Common myeloid progenitor, CD34-positive (primary cell): ENCODE measurements around the gene TSPAN1.

ENCODE experiments used
- CTCF ChIA-PET: fragments of 350-600 bp; sonication (Branson Sonifier 250); formaldehyde crosslinking; loops from one replicate; lab custom pipeline; 2021; ENCODE audit warnings: antibody characterized with exemption; lab: Charles Lee
- POLR2A ChIA-PET: fragments of 350-600 bp; sonication (Branson Sonifier 250); formaldehyde crosslinking; loops from one replicate; lab custom pipeline; 2021; ENCODE audit warnings: antibody characterized with exemption; lab: Charles Lee
- DNase-seq, 3 donors: peaks; one replicate each; pipeline versions ENCODE4 v3.0.0 to v3.0.0-alpha.2; 2013
- H3K27ac ChIP-seq, 2 experiments: 1 replicate in 1 of 2; 2 replicates in 1 of 2; pipeline ENCODE4 v1.7.0; 2013; ENCODE audit warnings: inconsistent platforms in 2 of 2, low read length in 2 of 2, mild to moderate bottlenecking in 2 of 2, low read depth in 1 of 2, moderate library complexity in 1 of 2; ENCODE audit not compliant: severe bottlenecking in 2 of 2, insufficient read depth in 1 of 2, poor library complexity in 1 of 2
- H3K27me3 ChIP-seq, 5 experiments: replicated peaks in 2 of 5; 1 replicate in 3 of 5; 2 replicates in 2 of 5; pipeline versions ENCODE4 v1.6.1 to v1.7.0; 2013; ENCODE audit warnings: low read length in 4 of 5, mild to moderate bottlenecking in 2 of 5, moderate library complexity in 2 of 5, inconsistent platforms in 1 of 5; ENCODE audit not compliant: insufficient read depth in 5 of 5, control insufficient read depth in 4 of 5
- H3K36me3 ChIP-seq, 4 experiments: 1 replicate in 2 of 4; 2 replicates in 2 of 4; pipeline versions ENCODE4 v1.6.1 to v1.7.0; 2013; ENCODE audit warnings: low read length in 3 of 4, control low read depth in 1 of 4, mild to moderate bottlenecking in 1 of 4; ENCODE audit not compliant: control insufficient read depth in 4 of 4, insufficient read depth in 4 of 4
- H3K4me1 ChIP-seq, 4 experiments: 1 replicate in 3 of 4; 2 replicates in 1 of 4; pipeline versions ENCODE4 v1.6.1 to v1.7.1; 2013; ENCODE audit warnings: low read length in 3 of 4, mild to moderate bottlenecking in 3 of 4, control low read depth in 1 of 4, inconsistent platforms in 1 of 4, moderate library complexity in 1 of 4; ENCODE audit not compliant: control insufficient read depth in 4 of 4, insufficient read depth in 4 of 4; ENCODE audit errors: control extremely low read depth in 1 of 4
- H3K4me3 ChIP-seq, 7 experiments: 1 replicate in 4 of 7; 2 replicates in 3 of 7; pipeline versions ENCODE4 v1.5.1 to v1.7.0; 2013; ENCODE audit warnings: mild to moderate bottlenecking in 7 of 7, low read length in 6 of 7, moderate library complexity in 6 of 7, inconsistent platforms in 2 of 7, low read depth in 2 of 7, control low read depth in 1 of 7; ENCODE audit not compliant: insufficient read depth in 4 of 7, control insufficient read depth in 1 of 7; ENCODE audit errors: extremely low read depth in 1 of 7
- H3K9me3 ChIP-seq, 5 experiments: 1 replicate in 4 of 5; 2 replicates in 1 of 5; pipeline versions ENCODE4 v1.6.1 to v1.7.1; 2013; ENCODE audit warnings: low read length in 4 of 5, mild to moderate bottlenecking in 2 of 5, inconsistent platforms in 1 of 5, low read depth in 1 of 5, moderate library complexity in 1 of 5; ENCODE audit not compliant: control insufficient read depth in 4 of 5, insufficient read depth in 2 of 5; ENCODE audit errors: control extremely low read depth in 1 of 5
- WGBS: methylation state at CpG from one replicate; pipeline ENCODE4 v1.1.5; 2013; ENCODE audit not compliant: insufficient coverage; 5-methylcytosine and 5-hydroxymethylcytosine counted together

Gene TSPAN1

DNA sequence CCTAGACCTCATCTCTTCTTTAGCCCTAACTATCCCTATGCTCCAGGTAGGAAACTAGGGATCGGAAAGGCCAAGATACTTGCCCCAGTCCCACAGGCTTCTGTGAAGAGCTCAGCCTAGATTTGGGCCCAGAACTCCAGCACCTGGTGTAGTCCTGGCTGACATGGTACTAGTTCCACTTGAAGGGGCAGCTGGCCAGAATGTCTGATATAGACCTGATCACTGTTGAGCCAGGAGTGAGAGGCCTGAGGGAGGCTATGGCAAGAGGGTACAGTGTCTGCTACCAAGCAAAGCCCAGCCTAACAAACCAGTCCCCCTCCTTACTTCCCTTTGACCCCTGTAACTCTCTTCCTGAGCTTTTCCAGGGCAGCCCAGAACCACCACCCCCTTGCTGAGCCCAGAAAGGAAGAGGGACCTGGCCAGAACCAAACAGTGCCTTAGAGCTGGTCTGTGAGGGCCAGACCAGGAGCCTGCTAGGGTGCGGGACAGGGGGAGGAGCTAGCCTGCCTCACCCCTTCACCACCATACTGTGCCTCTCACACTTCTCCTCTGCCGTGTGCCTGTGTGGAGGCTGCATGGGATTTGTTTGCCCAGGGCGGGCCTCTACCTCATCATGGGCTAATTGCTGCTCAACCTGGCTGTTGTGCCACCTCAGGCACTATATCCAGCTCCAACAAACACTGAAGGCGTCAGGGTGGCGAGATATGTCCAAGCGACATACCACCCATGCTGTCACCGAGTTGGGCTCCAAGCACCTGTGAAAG lies 12.4 kb downstream of the TSPAN1 start:
- ChIA-PET POLR2A (no interaction called here), CTCF (interaction anchor here (1.2 to 1.3 kb wide), 2 partner anchors 10 to 122 kb away, joined by 3 read pairs; no protein-coding TSS in a partner anchor)
- Histone ChIP-seq H3K27me3 (no peaks in the 10 kb centered on the region), H3K4me1 (peaks cover 0 to 13% (median 10%) of the 10 kb centered on the region in 4 experiments), H3K4me3 (no peak overlapping the region), H3K36me3 (peaks cover 7 to 47% (median 24%) of the 10 kb centered on the region in 4 experiments), H3K27ac (no peak overlapping the region), H3K9me3 (no peaks in the 10 kb centered on the region)
- WGBS: 100% methylated on average over 5 of the region's 8 CpGs
- DNase-seq: no peak

DNA sequence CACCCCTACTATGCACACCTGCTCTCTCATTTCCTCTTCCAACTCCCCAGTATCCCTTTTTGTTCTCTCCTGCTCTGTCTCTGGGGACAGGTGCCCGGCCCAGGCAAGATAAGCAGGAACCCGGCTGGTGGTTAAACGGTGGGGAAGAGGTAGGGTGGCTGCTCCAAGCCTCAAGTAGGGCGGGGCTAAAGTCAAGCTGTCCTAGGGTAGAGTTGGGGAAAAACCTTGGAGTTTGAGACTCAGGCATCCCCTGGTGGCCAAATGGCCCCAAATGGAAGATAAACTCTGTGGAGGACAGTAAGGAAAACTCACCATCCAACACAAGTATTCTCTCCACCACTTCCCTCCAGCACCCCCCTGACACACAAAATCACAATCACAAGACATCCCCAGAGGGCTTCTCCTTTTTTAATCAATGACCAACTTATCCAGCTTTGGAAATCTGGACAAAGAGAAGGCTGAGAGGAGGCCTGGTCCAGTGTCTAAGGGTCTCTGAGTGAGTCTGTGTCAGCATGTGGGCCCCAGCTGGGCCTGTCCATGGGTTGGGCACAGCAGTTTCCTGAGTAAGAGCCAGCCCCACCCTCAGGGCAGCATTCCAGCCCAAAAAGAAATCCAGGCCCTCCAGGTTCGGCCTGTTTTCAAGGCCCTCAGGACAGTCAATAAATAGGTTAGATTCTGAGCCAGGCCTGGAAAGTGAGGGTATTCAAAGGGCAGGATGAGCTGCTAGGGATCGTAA lies 13.6 kb downstream of the TSPAN1 start:
- 95% methylated on average over 5 of the region's 6 CpGs for WGBS
- H3K27ac ChIP-seq: no peak overlapping the region
- H3K4me1 ChIP-seq: peaks cover 0 to 11% (median 10%) of the 10 kb centered on the region in 4 experiments
- ChIA-PET POLR2A (interaction anchor here (0.7 kb wide), 1 partner anchor 172 kb away, joined by 4 read pairs; no protein-coding TSS in a partner anchor), CTCF (interaction anchor here (1.2 kb wide), 1 partner anchor 35 kb away, joined by 3 read pairs; no protein-coding TSS in a partner anchor)
- H3K9me3 ChIP-seq: no peaks in the 10 kb centered on the region
- no peak overlapping the region for H3K4me3 ChIP-seq
- H3K27me3 ChIP-seq: no peaks in the 10 kb centered on the region
- no peak for DNase-seq
- peaks cover 12 to 58% (median 35%) of the 10 kb centered on the region in 4 experiments for H3K36me3 ChIP-seq

DNA sequence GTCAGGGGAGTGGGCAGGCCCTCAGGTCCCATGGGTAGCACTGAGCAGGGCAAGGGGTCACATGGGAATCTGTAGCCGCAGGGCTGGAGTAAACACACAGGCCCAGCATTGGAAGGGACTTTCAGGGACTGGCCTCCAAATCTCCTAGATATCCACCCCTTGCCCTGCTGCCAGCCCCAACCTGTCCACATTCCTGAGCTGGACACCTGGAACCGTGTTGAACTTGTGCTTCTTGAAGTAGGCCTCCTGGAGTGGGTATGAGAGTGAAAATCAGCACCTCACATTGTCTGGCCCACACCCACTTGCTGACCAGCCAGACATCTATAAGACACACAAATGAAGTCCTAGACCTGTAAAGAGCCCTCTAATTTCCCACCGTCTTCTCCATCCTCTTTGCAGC lies 15.7 kb downstream of the TSPAN1 start:
- Histone ChIP-seq H3K9me3 (no peaks in the 10 kb centered on the region), H3K36me3 (peaks cover 12 to 76% (median 44%) of the 10 kb centered on the region in 4 experiments), H3K27ac (no peak overlapping the region), H3K4me3 (no peak overlapping the region), H3K27me3 (no peaks in the 10 kb centered on the region), H3K4me1 (no peaks in the 10 kb centered on the region)
- WGBS: 100% methylated on average over 3 of the region's 3 CpGs
- DNase-seq: no peak
- POLR2A ChIA-PET: interaction anchor here (0.5 kb wide), 1 partner anchor 22 kb away, joined by 3 read pairs; no protein-coding TSS in a partner anchor
- CTCF ChIA-PET: interaction anchor here (0.6 to 1.6 kb wide), 4 partner anchors 9 to 158 kb away, joined by 3 to 9 read pairs (median 3); no protein-coding TSS in a partner anchor

DNA sequence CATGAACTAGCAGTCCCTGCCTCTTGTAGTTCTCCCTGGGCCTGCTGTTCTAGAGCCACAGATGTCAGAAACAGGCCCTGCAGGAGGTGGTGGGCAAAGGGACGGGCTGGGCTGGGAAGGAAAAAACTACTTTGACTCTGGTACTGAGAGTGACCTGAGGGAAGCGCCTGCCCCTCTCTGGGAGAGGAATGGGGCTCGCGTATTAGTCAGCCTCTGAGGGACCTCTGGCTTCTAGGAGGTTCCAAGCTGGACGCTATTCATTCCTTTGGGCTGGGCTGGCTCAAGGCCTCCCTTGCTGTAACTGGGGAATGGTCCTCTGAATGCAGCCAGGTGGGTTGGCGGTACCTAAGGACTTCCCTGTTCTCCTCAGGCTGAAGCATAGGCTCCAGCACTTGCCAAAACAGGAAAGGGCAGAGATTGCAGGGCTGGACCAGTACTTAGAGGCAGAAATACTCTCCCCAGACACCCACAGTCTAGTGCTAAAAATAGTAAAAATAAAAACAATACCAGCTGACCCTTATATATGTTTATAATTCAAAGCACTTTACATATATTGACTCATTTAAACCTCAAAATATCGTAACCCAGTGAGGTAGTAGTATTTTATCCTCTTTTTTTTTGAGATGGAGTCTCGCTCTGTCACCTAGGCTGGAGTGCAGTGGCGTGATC lies 16.3 kb downstream of the TSPAN1 start:
- no peak overlapping the region for H3K4me3 ChIP-seq
- ChIA-PET POLR2A (interaction anchor here (0.5 kb wide), 1 partner anchor 21 kb away, joined by 3 read pairs; no protein-coding TSS in a partner anchor), CTCF (interaction anchor here (1.0 to 1.6 kb wide), 2 partner anchors 10 to 32 kb away, joined by 3 to 9 read pairs; no protein-coding TSS in a partner anchor)
- no peaks in the 10 kb centered on the region for H3K4me1 ChIP-seq
- H3K36me3 ChIP-seq: peaks cover 12 to 82% (median 45%) of the 10 kb centered on the region in 4 experiments
- H3K27ac ChIP-seq: no peak overlapping the region
- DNase-seq: no peak
- WGBS: 97% methylated on average over 6 of the region's 9 CpGs
- H3K9me3 ChIP-seq: no peaks in the 10 kb centered on the region
- no peaks in the 10 kb centered on the region for H3K27me3 ChIP-seq

DNA sequence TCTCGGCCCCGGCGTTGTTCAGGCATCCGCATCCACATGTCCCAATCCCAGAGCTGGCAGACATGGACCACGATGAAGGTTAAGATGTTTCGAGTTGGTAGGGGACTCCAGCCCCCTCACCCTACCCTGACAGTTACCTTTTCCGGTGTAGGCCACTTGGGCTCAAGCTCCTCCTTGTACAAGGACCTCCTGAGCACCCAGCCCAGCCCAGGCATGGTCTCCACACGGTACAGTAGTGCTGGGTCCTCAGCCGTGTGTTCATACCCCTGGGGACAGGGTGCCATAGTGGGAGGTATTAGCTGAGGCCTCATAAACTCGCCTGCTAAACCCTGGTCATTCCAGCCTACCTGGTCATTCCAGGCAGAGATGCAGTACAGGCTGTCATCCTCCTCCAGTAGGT lies 17.3 kb downstream of the TSPAN1 start:
- no peaks in the 10 kb centered on the region for H3K27me3 ChIP-seq
- H3K4me1 ChIP-seq: peaks cover 0 to 2% (median under 1%) of the 10 kb centered on the region in 4 experiments
- H3K36me3 ChIP-seq: peaks cover 12 to 86% (median 47%) of the 10 kb centered on the region in 4 experiments
- H3K9me3 ChIP-seq: no peaks in the 10 kb centered on the region
- POLR2A ChIA-PET: no interaction called here
- 98% methylated on average over 9 of the region's 10 CpGs for WGBS
- CTCF ChIA-PET: interaction anchor here (1.2 kb wide), 1 partner anchor 9 kb away, joined by 3 read pairs; no protein-coding TSS in a partner anchor
- no peak overlapping the region for H3K27ac ChIP-seq
- H3K4me3 ChIP-seq: no peak overlapping the region
- no peak for DNase-seq

DNA sequence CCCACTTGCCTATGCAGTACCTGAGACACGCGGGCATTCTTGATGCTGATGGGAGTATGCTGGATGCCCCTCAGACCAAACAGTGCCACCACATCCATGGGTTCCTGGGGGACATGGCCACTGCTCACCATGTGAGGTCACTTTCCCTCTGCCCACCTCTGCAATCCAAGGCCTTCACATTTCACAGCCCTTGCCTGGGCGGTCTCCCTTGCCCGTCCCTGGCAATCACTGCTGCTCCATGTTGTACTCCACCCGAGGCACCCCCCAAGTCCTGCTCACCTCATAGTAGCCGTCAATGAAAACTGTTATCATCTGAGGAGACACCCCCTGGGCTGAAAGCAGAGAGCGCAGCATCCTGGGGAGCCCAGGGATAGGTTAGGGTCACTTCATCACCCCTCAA lies 18.4 kb downstream of the TSPAN1 start:
- Histone ChIP-seq H3K4me1 (peaks cover 2 to 11% (median 9%) of the 10 kb centered on the region in 4 experiments), H3K9me3 (no peaks in the 10 kb centered on the region), H3K27ac (no peak overlapping the region), H3K36me3 (peaks cover 12 to 75% (median 43%) of the 10 kb centered on the region in 4 experiments), H3K27me3 (no peaks in the 10 kb centered on the region), H3K4me3 (no peak overlapping the region)
- no peak for DNase-seq
- WGBS: 97% methylated on average over 7 of the region's 7 CpGs
- CTCF ChIA-PET: interaction anchor here (1.1 to 1.2 kb wide), 3 partner anchors 9 to 13 kb away, joined by 3 to 4 read pairs (median 3); no protein-coding TSS in a partner anchor
- POLR2A ChIA-PET: no interaction called here
